ENCODE measurements around the gene ABCA13.

DNA sequence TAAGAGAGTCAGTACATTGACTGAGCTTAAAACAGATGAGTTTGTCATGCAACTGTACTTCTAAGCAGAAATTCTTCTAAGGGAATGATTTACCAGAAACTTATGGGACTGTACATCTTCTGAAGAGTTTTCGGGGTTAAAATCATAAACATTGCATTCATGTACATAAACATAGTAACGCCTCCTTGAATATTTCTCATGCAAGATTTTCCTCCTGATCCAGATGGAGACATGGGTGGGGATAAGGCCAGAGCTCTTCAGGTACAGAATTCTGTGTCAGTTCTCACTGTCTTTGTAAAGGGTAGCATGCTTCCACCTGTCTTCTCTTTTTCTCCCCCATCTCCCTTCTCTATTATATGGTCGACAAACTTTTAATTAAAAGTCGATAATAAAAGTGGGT, 335.3 kb downstream of the ABCA13 start:
- TF ChIP-seq CTCF (IDR thresholded peaks at IDR 0.05; ENCODE audit: low read depth, low read length, poor library complexity, severe bottlenecking) (no peak), EZH2phosphoT487 (IDR thresholded peaks at IDR 0.05; ENCODE audit: borderline replicate concordance, low read length) (no peak)

Data from DOHH2 (cell line).